GM12878 (cell line): Measurements from ENCODE around the gene SASH3. TPM values are rescaled to one million over a fixed set of nuclear protein-coding genes. Genes with fewer than 3 reads are reported as not detected.

ENCODE experiments used
- ATAC-seq: fragments of 200-7000 bp; cut with Tn5 transposase; 3 replicates; pipeline ENCODE4 v1.9.1; 2020; ENCODE audit warnings: mild to moderate bottlenecking, moderate library complexity
- BruUV-seq: library from RNA; stranded (reverse); fragments of 400-500 nt; replicated peaks from 2 replicates; lab custom pipeline; 2021; lab: Mats Ljungman, UMichigan
- CTCF ChIA-PET: fragments of 300-600 bp; sonication (Branson Sonifier 250); formaldehyde crosslinking; extraction: SDS; loops from one replicate; lab custom pipeline; 2021; ENCODE audit warnings: inconsistent platforms; lab: Yijun Ruan, JAX
- POLR2A ChIA-PET: fragments of 350-600 bp; formaldehyde crosslinking; extraction: SDS; loops from one replicate; lab custom pipeline; 2021; ENCODE audit warnings: inconsistent platforms; lab: Charles Lee
- RAD21 ChIA-PET: fragments of 300-600 bp; sonication (Branson Sonifier 250); formaldehyde crosslinking; loops from one replicate; lab custom pipeline; 2023; ENCODE audit warnings: antibody characterized with exemption; ENCODE audit not compliant: unreplicated experiment; lab: Charles Lee
- SMC1A ChIA-PET: fragments of 300-600 bp; sonication (Branson Sonifier 250); formaldehyde crosslinking; loops from one replicate; lab custom pipeline; 2023; ENCODE audit not compliant: unreplicated experiment, uncharacterized antibody; lab: Charles Lee
- DNase-seq: peaks from one replicate; pipeline ENCODE4 v3.0.0-alpha.2; 2011; ENCODE audit warnings: low read depth, low spot score
- FAIRE-seq: peaks from 3 replicates; lab custom pipeline; 2011; peaks lifted over from hg19 to GRCh38; lab: Jason Lieb, UNC
- H2AFZ ChIP-seq: 2 replicates; pipeline ENCODE4 v1.6.0; 2011; ENCODE audit warnings: low read depth, low read length, control low read depth; ENCODE audit not compliant: control insufficient read depth
- H3K27ac ChIP-seq: 2 replicates; pipeline ENCODE4 v1.5.1; 2011; ENCODE audit warnings: control low read depth; ENCODE audit not compliant: control insufficient read depth, insufficient read depth
- H3K27me3 ChIP-seq, 2 experiments: replicated peaks in 1 of 2; 2 replicates each; pipeline versions ENCODE4 v1.6.0 to v1.6.1; 2011; ENCODE audit warnings: low read length in 1 of 2; ENCODE audit not compliant: control insufficient read depth in 2 of 2, insufficient read depth in 2 of 2
- H3K36me3 ChIP-seq, 2 experiments: 2 replicates each; pipeline ENCODE4 v1.5.1; 2011; ENCODE audit warnings: low read length in 1 of 2; ENCODE audit not compliant: control insufficient read depth in 2 of 2, insufficient read depth in 2 of 2
- H3K4me1 ChIP-seq: 2 replicates; pipeline ENCODE4 v1.6.1; 2011; ENCODE audit warnings: mild to moderate bottlenecking, low read length, moderate library complexity, mixed read lengths; ENCODE audit not compliant: control insufficient read depth, insufficient read depth
- H3K4me2 ChIP-seq: 2 replicates; pipeline ENCODE4 v1.6.0; 2011; ENCODE audit warnings: control low read depth; ENCODE audit not compliant: control insufficient read depth, insufficient read depth
- H3K4me3 ChIP-seq: fragments of 200-600 bp; sonication (generic); 2 replicates; pipeline ENCODE4 v1.5.1; 2016
- H3K79me2 ChIP-seq: 2 replicates; pipeline ENCODE4 v1.6.0; 2011; ENCODE audit warnings: low read length; ENCODE audit not compliant: control insufficient read depth, insufficient read depth
- H3K9ac ChIP-seq: 2 replicates; pipeline ENCODE4 v1.8.0; 2011; ENCODE audit warnings: low read length, control low read depth, mixed read lengths; ENCODE audit not compliant: control insufficient read depth, insufficient read depth
- H3K9me3 ChIP-seq: replicated peaks from 3 replicates; pipeline ENCODE4 v1.5.1; 2011; ENCODE audit warnings: mild to moderate bottlenecking, low read length; ENCODE audit not compliant: control insufficient read depth, insufficient read depth
- H4K20me1 ChIP-seq: 2 replicates; pipeline ENCODE4 v1.6.0; 2011; ENCODE audit not compliant: control insufficient read depth, insufficient read depth
- BCL11A ChIP-seq: IDR thresholded peaks from 2 replicates; pipeline ENCODE4 v1.6.1; 2011; ENCODE audit warnings: low read depth, low read length
- MTA3 ChIP-seq: IDR thresholded peaks from 2 replicates; pipeline ENCODE4 v1.6.1; 2012; ENCODE audit warnings: low read length, inconsistent platforms, borderline replicate concordance
- PAX5 ChIP-seq: IDR thresholded peaks from 2 replicates; pipeline ENCODE4 v1.6.1; 2011; ENCODE audit warnings: low read depth, low read length, borderline replicate concordance
- RFX5 ChIP-seq: IDR thresholded peaks from 2 replicates; pipeline ENCODE4 v1.6.1; 2011; ENCODE audit warnings: low read depth, low read length, improper control_type of control experiment
- SIX5 ChIP-seq: IDR thresholded peaks from 2 replicates; pipeline ENCODE4 v1.6.1; 2011; ENCODE audit warnings: mild to moderate bottlenecking, low read depth, low read length, moderate library complexity; ENCODE audit not compliant: severe bottlenecking
- ZNF384 ChIP-seq: IDR thresholded peaks from 2 replicates; pipeline ENCODE4 v1.6.1; 2012; ENCODE audit warnings: low read depth, mild to moderate bottlenecking, low read length, improper control_type of control experiment, borderline replicate concordance
- whole genome bisulfite sequencing: methylation state at CpG from one replicate; pipeline ENCODE4 v1.1.6; 2016; ENCODE audit warnings: low lambda C conversion rate; ENCODE audit not compliant: insufficient replicate concordance, insufficient coverage; ENCODE audit errors: missing lambda C conversion rate; 5-methylcytosine and 5-hydroxymethylcytosine counted together
- in situ Hi-C: fragments of 300-500 bp; cut with MboI; formaldehyde crosslinking; loops from 9 replicates; pipeline ENCODE4 v1.14.3; 2018; ENCODE audit warnings: mixed read lengths
- intact Hi-C: fragments of 100-400 bp; cut with micrococcal nuclease; formaldehyde crosslinking; loops from one replicate; pipeline ENCODE4 v1.14.2; 2022; ENCODE audit not compliant: unreplicated experiment
- polyA plus RNA-seq, 11 experiments: library from polyadenylated mRNA; depleted of rRNA in 4 of 11; unstranded in 6 of 11; stranded (reverse) in 5 of 11; fragments of >200 nt; fragmentation: Nextera tagmentation in 4 of 11; fragmentation: Illumina TruSeq in 1 of 11; extraction: Ambion mirVana in 4 of 11; extraction: Trizol in 1 of 11; gene quantifications; 1 replicate in 1 of 11; 2 replicates in 10 of 11; pipeline versions ENCODE4 v1.2.1 to v1.2.3, GENCODE V29; 2011 to 2016; ENCODE audit warnings: inconsistent platforms in 2 of 11, missing spikeins in 2 of 11, low read depth in 1 of 11
- total RNA-seq, 4 experiments: library from RNA; depleted of rRNA in 3 of 4; stranded (reverse); fragments of >200 nt in 3 of 4; fragmentation: Illumina TruSeq in 1 of 4; extraction: Trizol in 1 of 4; gene quantifications; 2 replicates each; pipeline versions ENCODE4 v1.2.1 to v1.2.3, GENCODE V29; 2013 to 2021
- TF ChIP-seq, protein P1 (sequence below): fragments of 450-650 bp; formaldehyde crosslinking; IDR thresholded peaks from 2 replicates; pipeline ENCODE4 v1.5.0; 2022; ENCODE audit warnings: mild to moderate bottlenecking, missing genetic modification characterization
- TF ChIP-seq, protein P2 (sequence below): fragments of 450-650 bp; IDR thresholded peaks from 2 replicates; pipeline ENCODE4 v1.6.1; 2017; ENCODE audit warnings: mild to moderate bottlenecking, low read depth, inconsistent platforms; ENCODE audit not compliant: poor library complexity, severe bottlenecking
- TF ChIP-seq, protein P3 (sequence below): fragments of 450-650 bp; IDR thresholded peaks from 2 replicates; pipeline ENCODE4 v1.6.1; 2016; ENCODE audit warnings: mild to moderate bottlenecking
- TF ChIP-seq, protein P4 (sequence below): fragments of 150-350 bp; IDR thresholded peaks from 2 replicates; pipeline ENCODE4 v1.6.1; 2016; ENCODE audit warnings: low read depth, low read length

The SASH3 gene
- total and polyA plus RNA-seq, 10 of the 15 experiments (the other 5 are each of a cell fraction or from before 2014, with no cell fraction given): 23.1 to 233 (median 160) TPM

DNA sequence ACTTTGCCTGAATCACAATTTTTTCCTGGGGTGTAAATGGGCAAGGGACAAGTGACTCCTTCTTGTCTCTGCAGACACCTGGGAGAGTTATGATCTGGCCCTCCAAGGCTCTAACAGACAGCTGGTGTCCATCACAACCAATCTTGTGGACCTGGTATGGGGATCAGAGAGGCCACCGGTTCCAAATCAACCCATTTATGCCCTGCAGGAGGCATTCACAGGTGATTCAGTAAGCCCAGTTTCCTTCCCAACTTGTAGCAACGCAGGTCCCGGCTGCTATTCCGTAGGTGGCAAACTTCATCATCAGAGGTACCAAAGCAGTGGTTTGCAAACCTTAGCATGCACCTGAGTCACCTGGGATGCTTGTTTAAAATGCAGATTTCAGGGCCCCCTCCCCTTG is 32.2 kb upstream of the SASH3 start:
- SMC1A ChIA-PET: no interaction called here
- TF ChIP-seq RFX5 (no peak), SIX5 (no peak), ZNF384 (no peak), BCL11A (no peak), MTA3 (no peak), PAX5 (no peak)
- TF ChIP-seq, protein P1, sequence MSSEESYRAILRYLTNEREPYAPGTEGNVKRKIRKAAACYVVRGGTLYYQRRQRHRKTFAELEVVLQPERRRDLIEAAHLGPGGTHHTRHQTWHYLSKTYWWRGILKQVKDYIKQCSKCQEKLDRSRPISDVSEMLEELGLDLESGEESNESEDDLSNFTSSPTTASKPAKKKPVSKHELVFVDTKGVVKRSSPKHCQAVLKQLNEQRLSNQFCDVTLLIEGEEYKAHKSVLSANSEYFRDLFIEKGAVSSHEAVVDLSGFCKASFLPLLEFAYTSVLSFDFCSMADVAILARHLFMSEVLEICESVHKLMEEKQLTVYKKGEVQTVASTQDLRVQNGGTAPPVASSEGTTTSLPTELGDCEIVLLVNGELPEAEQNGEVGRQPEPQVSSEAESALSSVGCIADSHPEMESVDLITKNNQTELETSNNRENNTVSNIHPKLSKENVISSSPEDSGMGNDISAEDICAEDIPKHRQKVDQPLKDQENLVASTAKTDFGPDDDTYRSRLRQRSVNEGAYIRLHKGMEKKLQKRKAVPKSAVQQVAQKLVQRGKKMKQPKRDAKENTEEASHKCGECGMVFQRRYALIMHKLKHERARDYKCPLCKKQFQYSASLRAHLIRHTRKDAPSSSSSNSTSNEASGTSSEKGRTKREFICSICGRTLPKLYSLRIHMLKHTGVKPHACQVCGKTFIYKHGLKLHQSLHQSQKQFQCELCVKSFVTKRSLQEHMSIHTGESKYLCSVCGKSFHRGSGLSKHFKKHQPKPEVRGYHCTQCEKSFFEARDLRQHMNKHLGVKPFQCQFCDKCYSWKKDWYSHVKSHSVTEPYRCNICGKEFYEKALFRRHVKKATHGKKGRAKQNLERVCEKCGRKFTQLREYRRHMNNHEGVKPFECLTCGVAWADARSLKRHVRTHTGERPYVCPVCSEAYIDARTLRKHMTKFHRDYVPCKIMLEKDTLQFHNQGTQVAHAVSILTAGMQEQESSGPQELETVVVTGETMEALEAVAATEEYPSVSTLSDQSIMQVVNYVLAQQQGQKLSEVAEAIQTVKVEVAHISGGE: no peak
- TF ChIP-seq, protein P2, sequence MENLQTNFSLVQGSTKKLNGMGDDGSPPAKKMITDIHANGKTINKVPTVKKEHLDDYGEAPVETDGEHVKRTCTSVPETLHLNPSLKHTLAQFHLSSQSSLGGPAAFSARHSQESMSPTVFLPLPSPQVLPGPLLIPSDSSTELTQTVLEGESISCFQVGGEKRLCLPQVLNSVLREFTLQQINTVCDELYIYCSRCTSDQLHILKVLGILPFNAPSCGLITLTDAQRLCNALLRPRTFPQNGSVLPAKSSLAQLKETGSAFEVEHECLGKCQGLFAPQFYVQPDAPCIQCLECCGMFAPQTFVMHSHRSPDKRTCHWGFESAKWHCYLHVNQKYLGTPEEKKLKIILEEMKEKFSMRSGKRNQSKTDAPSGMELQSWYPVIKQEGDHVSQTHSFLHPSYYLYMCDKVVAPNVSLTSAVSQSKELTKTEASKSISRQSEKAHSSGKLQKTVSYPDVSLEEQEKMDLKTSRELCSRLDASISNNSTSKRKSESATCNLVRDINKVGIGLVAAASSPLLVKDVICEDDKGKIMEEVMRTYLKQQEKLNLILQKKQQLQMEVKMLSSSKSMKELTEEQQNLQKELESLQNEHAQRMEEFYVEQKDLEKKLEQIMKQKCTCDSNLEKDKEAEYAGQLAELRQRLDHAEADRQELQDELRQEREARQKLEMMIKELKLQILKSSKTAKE: no peak
- TF ChIP-seq, protein P3, sequence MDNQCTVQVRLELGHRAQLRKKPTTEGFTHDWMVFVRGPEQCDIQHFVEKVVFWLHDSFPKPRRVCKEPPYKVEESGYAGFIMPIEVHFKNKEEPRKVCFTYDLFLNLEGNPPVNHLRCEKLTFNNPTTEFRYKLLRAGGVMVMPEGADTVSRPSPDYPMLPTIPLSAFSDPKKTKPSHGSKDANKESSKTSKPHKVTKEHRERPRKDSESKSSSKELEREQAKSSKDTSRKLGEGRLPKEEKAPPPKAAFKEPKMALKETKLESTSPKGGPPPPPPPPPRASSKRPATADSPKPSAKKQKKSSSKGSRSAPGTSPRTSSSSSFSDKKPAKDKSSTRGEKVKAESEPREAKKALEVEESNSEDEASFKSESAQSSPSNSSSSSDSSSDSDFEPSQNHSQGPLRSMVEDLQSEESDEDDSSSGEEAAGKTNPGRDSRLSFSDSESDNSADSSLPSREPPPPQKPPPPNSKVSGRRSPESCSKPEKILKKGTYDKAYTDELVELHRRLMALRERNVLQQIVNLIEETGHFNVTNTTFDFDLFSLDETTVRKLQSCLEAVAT: no peak
- TF ChIP-seq, protein P4, sequence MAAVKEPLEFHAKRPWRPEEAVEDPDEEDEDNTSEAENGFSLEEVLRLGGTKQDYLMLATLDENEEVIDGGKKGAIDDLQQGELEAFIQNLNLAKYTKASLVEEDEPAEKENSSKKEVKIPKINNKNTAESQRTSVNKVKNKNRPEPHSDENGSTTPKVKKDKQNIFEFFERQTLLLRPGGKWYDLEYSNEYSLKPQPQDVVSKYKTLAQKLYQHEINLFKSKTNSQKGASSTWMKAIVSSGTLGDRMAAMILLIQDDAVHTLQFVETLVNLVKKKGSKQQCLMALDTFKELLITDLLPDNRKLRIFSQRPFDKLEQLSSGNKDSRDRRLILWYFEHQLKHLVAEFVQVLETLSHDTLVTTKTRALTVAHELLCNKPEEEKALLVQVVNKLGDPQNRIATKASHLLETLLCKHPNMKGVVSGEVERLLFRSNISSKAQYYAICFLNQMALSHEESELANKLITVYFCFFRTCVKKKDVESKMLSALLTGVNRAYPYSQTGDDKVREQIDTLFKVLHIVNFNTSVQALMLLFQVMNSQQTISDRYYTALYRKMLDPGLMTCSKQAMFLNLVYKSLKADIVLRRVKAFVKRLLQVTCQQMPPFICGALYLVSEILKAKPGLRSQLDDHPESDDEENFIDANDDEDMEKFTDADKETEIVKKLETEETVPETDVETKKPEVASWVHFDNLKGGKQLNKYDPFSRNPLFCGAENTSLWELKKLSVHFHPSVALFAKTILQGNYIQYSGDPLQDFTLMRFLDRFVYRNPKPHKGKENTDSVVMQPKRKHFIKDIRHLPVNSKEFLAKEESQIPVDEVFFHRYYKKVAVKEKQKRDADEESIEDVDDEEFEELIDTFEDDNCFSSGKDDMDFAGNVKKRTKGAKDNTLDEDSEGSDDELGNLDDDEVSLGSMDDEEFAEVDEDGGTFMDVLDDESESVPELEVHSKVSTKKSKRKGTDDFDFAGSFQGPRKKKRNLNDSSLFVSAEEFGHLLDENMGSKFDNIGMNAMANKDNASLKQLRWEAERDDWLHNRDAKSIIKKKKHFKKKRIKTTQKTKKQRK: no peak
- TF ChIP-seq, all 136 proteins: peak for 0
- no peak overlapping the region for H3K4me3 ChIP-seq
- H2AFZ ChIP-seq: no peak overlapping the region
- ChIA-PET CTCF (interaction anchor here (0.6 to 1.4 kb wide), 3 partner anchors 11 to 146 kb away, joined by 3 read pairs; no protein-coding TSS in a partner anchor), POLR2A (no interaction called here), RAD21 (no interaction called here)
- in situ Hi-C loops: no loop called here
- H3K79me2 ChIP-seq: no peaks in the 10 kb centered on the region
- BruUV-seq: no TSS peak
- no peak overlapping the region for H3K27ac ChIP-seq
- DNase-seq (no peak), ATAC-seq (no peak), FAIRE-seq (no peak)
- no peaks in the 10 kb centered on the region for H4K20me1 ChIP-seq
- intact Hi-C loops: no loop called here
- no peaks in the 10 kb centered on the region for H3K4me1 ChIP-seq
- H3K9me3 ChIP-seq: no peaks in the 10 kb centered on the region
- no peaks in the 10 kb centered on the region for H3K36me3 ChIP-seq
- no peaks in the 10 kb centered on the region; a peak in 1 of 4 replicates for H3K27me3 ChIP-seq
- no peak overlapping the region for H3K9ac ChIP-seq
- 70% methylated on average over 4 of the region's 4 CpGs for WGBS
- no peak overlapping the region for H3K4me2 ChIP-seq
